Measurements from ENCODE around the gene HGD. TPM values are rescaled to one million over a fixed set of nuclear protein-coding genes. Genes with fewer than 3 reads are reported as not detected.

The HGD gene
- total RNA-seq, 1 experiment from 2014 or later, result 0.33 TPM

- H3K18ac ChIP-seq (ENCODE audit: insufficient read length, low read depth, low read length), result no peak overlapping the region
- H3K79me1 ChIP-seq (ENCODE audit: insufficient read depth, low read depth, low read length, poor library complexity, severe bottlenecking), result no peaks in the 10 kb centered on the region
- H4K20me1 ChIP-seq (ENCODE audit: control insufficient read depth, insufficient read depth, insufficient read length), result no peaks in the 10 kb centered on the region
- H3K23ac ChIP-seq (ENCODE audit: insufficient read length, low read depth, low read length), result no peak overlapping the region
- TF ChIP-seq CTCF (conservative IDR thresholded peaks at IDR 0.05), result no peak
- no peak overlapping the region for H2BK15ac ChIP-seq (ENCODE audit: low read depth, low read length)
- H3K79me2 ChIP-seq (ENCODE audit: insufficient read depth, low read length), result no peaks in the 10 kb centered on the region
- H3K4me1 ChIP-seq (ENCODE audit: insufficient read depth, low read length), result no peaks in the 10 kb centered on the region
- no peaks in the 10 kb centered on the region for H3K9me3 ChIP-seq (ENCODE audit: control insufficient read depth, low read depth, low read length)
- H2AK5ac ChIP-seq (ENCODE audit: insufficient read length, low read length), result no peak overlapping the region
- no peaks in the 10 kb centered on the region for H3K23me2 ChIP-seq (ENCODE audit: insufficient read length, low read depth, low read length, poor library complexity, severe bottlenecking)
- H3K27me3 Mint-ChIP-seq (ENCODE audit: low read depth), result no peaks in the 10 kb centered on the region
- H3K27ac Mint-ChIP-seq, result no peak overlapping the region
- no peak overlapping the region for H3K56ac ChIP-seq (ENCODE audit: insufficient read length, low read depth, low read length)
- H3K14ac ChIP-seq (ENCODE audit: insufficient read depth, low read length), result no peak overlapping the region
- H3K4me2 ChIP-seq (ENCODE audit: insufficient read depth, insufficient read length, low read length), result no peak overlapping the region
- H4K91ac ChIP-seq (ENCODE audit: insufficient read length, low read depth, low read length), result no peak overlapping the region
- H2BK12ac ChIP-seq (ENCODE audit: insufficient read length, low read depth, low read length), result no peak overlapping the region
- no peak overlapping the region for H2AFZ ChIP-seq (ENCODE audit: low read length)
- no peak overlapping the region for H3K4me3 Mint-ChIP-seq
- no peak for DNase-seq
- no peak overlapping the region for H2BK5ac ChIP-seq (ENCODE audit: insufficient read length, low read length)
- H4K5ac ChIP-seq (ENCODE audit: insufficient read length, low read depth, low read length), result no peak overlapping the region
- peaks cover 7 to 19% (median 18%) of the 10 kb centered on the region in 3 experiments; a peak in 6 of 7 replicates for H3K36me3 Mint-ChIP-seq (ENCODE audit: insufficient read depth in 1 of 3, low read depth in 3 of 3)
- H3K9me3 Mint-ChIP-seq, result peaks cover 3 to 4% of the 10 kb centered on the region in 2 experiments; a peak in 2 of 5 replicates
- 0 out of 4 replicates have a peak, but pooled peaks cover 0 to 2% of the 10 kb centered on the region in 2 experiments for H3K4me1 Mint-ChIP-seq
- no peak overlapping the region for H3K9ac ChIP-seq (ENCODE audit: extremely low read depth, insufficient read length, low read length)
- H3K27me3 ChIP-seq (ENCODE audit: insufficient read depth, low read length), result no peaks in the 10 kb centered on the region; the same call in 1 of the 2 replicates
- no peak overlapping the region for H3K27ac ChIP-seq (ENCODE audit: insufficient read length, low read depth, low read length)
- no peak overlapping the region for H3K4ac ChIP-seq (ENCODE audit: low read depth, low read length)
- H2BK120ac ChIP-seq (ENCODE audit: low read depth, low read length, poor library complexity, severe bottlenecking), result no peak overlapping the region
- no peak overlapping the region for H3T11ph ChIP-seq (ENCODE audit: low read length)
- H4K8ac ChIP-seq (replicated peaks; ENCODE audit: insufficient read length, low read depth, low read length), result no peak overlapping the region
- no peak overlapping the region for H2BK20ac ChIP-seq (ENCODE audit: low read depth, low read length, poor library complexity, severe bottlenecking)
These were observed 24.9 kb upstream of the HGD start for GRCh38 chr3:120706950-120707349.
